Measurements from ENCODE around the gene CDH8. TPM values are rescaled to one million over a fixed set of nuclear protein-coding genes. Genes with fewer than 3 reads are reported as not detected.
"Not testable (repeated sequence)": the region's sequence is repeated elsewhere in the genome, so short reads cannot be mapped to it uniquely, and the experiment has no call there.

The CDH8 gene
- total RNA-seq, 2 experiments from 2014 or later, result not detected

- H3K27me3 Mint-ChIP-seq; H3K4me3 Mint-ChIP-seq; H3K27ac Mint-ChIP-seq; intact Hi-C loops (cut with micrococcal nuclease); POLR2A ChIA-PET; H3K36me3 Mint-ChIP-seq; H3K4me1 Mint-ChIP-seq (ENCODE audit: low read depth); DNase-seq; CTCF ChIA-PET: not testable (repeated sequence)
- H3K9me3 Mint-ChIP-seq, result peaks cover 10% of the 10 kb centered on the region
Observed at GRCh38 chr16:61917865-61918826, 118.1 kb downstream of the CDH8 start.

- ChIA-PET POLR2A (no interaction called here), CTCF (no interaction called here)
- no peaks in the 10 kb centered on the region for H3K4me1 Mint-ChIP-seq (ENCODE audit: low read depth)
- H3K27ac Mint-ChIP-seq, result no peak overlapping the region
- no peaks in the 10 kb centered on the region for H3K36me3 Mint-ChIP-seq
- intact Hi-C loops (cut with micrococcal nuclease), result no loop called here
- no peak for DNase-seq
- H3K4me3 Mint-ChIP-seq, result no peak overlapping the region
- H3K9me3 Mint-ChIP-seq, result peaks cover 14% of the 10 kb centered on the region
- H3K27me3 Mint-ChIP-seq, result no peaks in the 10 kb centered on the region
Observed at GRCh38 chr16:61915569-61915968, 120.7 kb downstream of the CDH8 start.

GRCh38 chr16:61909074-61909473 is 127.2 kb downstream of the CDH8 start:
- ChIA-PET POLR2A (no interaction called here), CTCF (no interaction called here)
- Mint-ChIP-seq H3K36me3 (no peaks in the 10 kb centered on the region), H3K4me3 (no peak overlapping the region), H3K9me3 (peaks cover 23% of the 10 kb centered on the region), H3K27me3 (no peaks in the 10 kb centered on the region), H3K4me1 (ENCODE audit: low read depth) (no peaks in the 10 kb centered on the region), H3K27ac (no peak overlapping the region)
- intact Hi-C loops (cut with micrococcal nuclease), result no loop called here
- no peak for DNase-seq

GRCh38 chr16:61908426-61908825 is 127.8 kb downstream of the CDH8 start:
- ChIA-PET CTCF (no interaction called here), POLR2A (no interaction called here)
- intact Hi-C loops (cut with micrococcal nuclease), result no loop called here
- DNase-seq, result no peak
- no peaks in the 10 kb centered on the region for H3K4me1 Mint-ChIP-seq (ENCODE audit: low read depth)
- H3K36me3 Mint-ChIP-seq, result no peaks in the 10 kb centered on the region
- no peak overlapping the region for H3K4me3 Mint-ChIP-seq
- H3K27me3 Mint-ChIP-seq, result no peaks in the 10 kb centered on the region
- H3K27ac Mint-ChIP-seq, result no peak overlapping the region
- H3K9me3 Mint-ChIP-seq, result peaks cover 26% of the 10 kb centered on the region

- H3K36me3 Mint-ChIP-seq, result peaks cover 3% of the 10 kb centered on the region
- no peaks in the 10 kb centered on the region for H3K4me1 Mint-ChIP-seq (ENCODE audit: low read depth)
- H3K27me3 Mint-ChIP-seq, result no peaks in the 10 kb centered on the region
- H3K27ac Mint-ChIP-seq, result no peak overlapping the region
- DNase-seq, result no peak
- CTCF ChIA-PET, result no interaction called here
- intact Hi-C loops (cut with micrococcal nuclease), result no loop called here
- no peak overlapping the region for H3K4me3 Mint-ChIP-seq
- peaks cover 35% of the 10 kb centered on the region for H3K9me3 Mint-ChIP-seq
- POLR2A ChIA-PET, result no interaction called here
Observed at GRCh38 chr16:61901689-61902088, 134.5 kb downstream of the CDH8 start.

- Mint-ChIP-seq H3K4me3 (no peak overlapping the region), H3K9me3 (peaks cover 33% of the 10 kb centered on the region), H3K4me1 (ENCODE audit: low read depth) (no peaks in the 10 kb centered on the region), H3K27me3 (no peaks in the 10 kb centered on the region), H3K27ac (no peak overlapping the region), H3K36me3 (peaks cover 3% of the 10 kb centered on the region)
- DNase-seq, result no peak
- CTCF ChIA-PET, result no interaction called here
- POLR2A ChIA-PET, result no interaction called here
- intact Hi-C loops (cut with micrococcal nuclease), result no loop called here
Observed at GRCh38 chr16:61900482-61900881, 135.8 kb downstream of the CDH8 start.

GRCh38 chr16:61897657-61898056 is 138.6 kb downstream of the CDH8 start:
- DNase-seq, result no peak
- peaks cover 3% of the 10 kb centered on the region for H3K36me3 Mint-ChIP-seq
- POLR2A ChIA-PET, result no interaction called here
- no peaks in the 10 kb centered on the region for H3K27me3 Mint-ChIP-seq
- H3K4me1 Mint-ChIP-seq (ENCODE audit: low read depth), result no peaks in the 10 kb centered on the region
- intact Hi-C loops (cut with micrococcal nuclease), result no loop called here
- H3K4me3 Mint-ChIP-seq, result no peak overlapping the region
- CTCF ChIA-PET, result no interaction called here
- peaks cover 31% of the 10 kb centered on the region for H3K9me3 Mint-ChIP-seq
- H3K27ac Mint-ChIP-seq, result no peak overlapping the region

GRCh38 chr16:61892531-61892930 is 143.7 kb downstream of the CDH8 start:
- Mint-ChIP-seq H3K27ac (no peak overlapping the region), H3K4me3 (no peak overlapping the region), H3K27me3 (no peaks in the 10 kb centered on the region), H3K36me3 (no peaks in the 10 kb centered on the region), H3K9me3 (peaks cover 20% of the 10 kb centered on the region), H3K4me1 (ENCODE audit: low read depth) (no peaks in the 10 kb centered on the region)
- ChIA-PET CTCF (no interaction called here), POLR2A (no interaction called here)
- intact Hi-C loops (cut with micrococcal nuclease), result no loop called here
- no peak for DNase-seq

GRCh38 chr16:61891460-61891859 is 144.8 kb downstream of the CDH8 start:
- Mint-ChIP-seq H3K36me3 (no peaks in the 10 kb centered on the region), H3K9me3 (peaks cover 27% of the 10 kb centered on the region), H3K4me1 (ENCODE audit: low read depth) (no peaks in the 10 kb centered on the region), H3K4me3 (no peak overlapping the region), H3K27me3 (no peaks in the 10 kb centered on the region), H3K27ac (no peak overlapping the region)
- ChIA-PET POLR2A (no interaction called here), CTCF (no interaction called here)
- DNase-seq, result no peak
- intact Hi-C loops (cut with micrococcal nuclease), result no loop called here

GRCh38 chr16:61890386-61890785 is 145.9 kb downstream of the CDH8 start:
- ChIA-PET POLR2A (no interaction called here), CTCF (no interaction called here)
- Mint-ChIP-seq H3K4me3 (no peak overlapping the region), H3K27me3 (no peaks in the 10 kb centered on the region), H3K36me3 (no peaks in the 10 kb centered on the region), H3K27ac (no peak overlapping the region), H3K9me3 (peaks cover 34% of the 10 kb centered on the region), H3K4me1 (ENCODE audit: low read depth) (no peaks in the 10 kb centered on the region)
- intact Hi-C loops (cut with micrococcal nuclease), result no loop called here
- DNase-seq, result no peak

GRCh38 chr16:61887903-61888302 is 148.3 kb downstream of the CDH8 start:
- DNase-seq, result no peak
- CTCF ChIA-PET, result no interaction called here

GRCh38 chr16:61885343-61885742 is 150.9 kb downstream of the CDH8 start:
- H3K27ac Mint-ChIP-seq, result no peak overlapping the region
- ChIA-PET POLR2A (no interaction called here), CTCF (no interaction called here)
- DNase-seq, result no peak
- H3K4me1 Mint-ChIP-seq (ENCODE audit: low read depth), result no peaks in the 10 kb centered on the region
- H3K4me3 Mint-ChIP-seq, result no peak overlapping the region
- peaks cover 39% of the 10 kb centered on the region for H3K9me3 Mint-ChIP-seq
- no peaks in the 10 kb centered on the region for H3K36me3 Mint-ChIP-seq
- intact Hi-C loops (cut with micrococcal nuclease), result no loop called here
- H3K27me3 Mint-ChIP-seq, result no peaks in the 10 kb centered on the region

More at GRCh38 chr16:61887903-61888302, 148.3 kb downstream of the CDH8 start:
- H3K9me3 Mint-ChIP-seq, result peaks cover 35% of the 10 kb centered on the region
- no peak overlapping the region for H3K4me3 Mint-ChIP-seq
- H3K27ac Mint-ChIP-seq, result no peak overlapping the region
- intact Hi-C loops (cut with micrococcal nuclease), result no loop called here
- H3K36me3 Mint-ChIP-seq, result no peaks in the 10 kb centered on the region
- H3K27me3 Mint-ChIP-seq, result no peaks in the 10 kb centered on the region
- no peaks in the 10 kb centered on the region for H3K4me1 Mint-ChIP-seq (ENCODE audit: low read depth)
- POLR2A ChIA-PET, result no interaction called here

- H3K4me1 Mint-ChIP-seq (ENCODE audit: low read depth), result no peaks in the 10 kb centered on the region
- ChIA-PET POLR2A (no interaction called here), CTCF (no interaction called here)
Observed at GRCh38 chr16:61879306-61879705, 156.9 kb downstream of the CDH8 start.

More at GRCh38 chr16:61879306-61879705, 156.9 kb downstream of the CDH8 start:
- H3K4me3 Mint-ChIP-seq, result no peak overlapping the region
- H3K36me3 Mint-ChIP-seq, result no peaks in the 10 kb centered on the region
- H3K9me3 Mint-ChIP-seq, result peaks cover 36% of the 10 kb centered on the region
- intact Hi-C loops (cut with micrococcal nuclease), result no loop called here
- no peak overlapping the region for H3K27ac Mint-ChIP-seq
- DNase-seq, result no peak
- no peaks in the 10 kb centered on the region for H3K27me3 Mint-ChIP-seq
